Measurements from ENCODE around the gene KNDC1.

Gene KNDC1

DNA sequence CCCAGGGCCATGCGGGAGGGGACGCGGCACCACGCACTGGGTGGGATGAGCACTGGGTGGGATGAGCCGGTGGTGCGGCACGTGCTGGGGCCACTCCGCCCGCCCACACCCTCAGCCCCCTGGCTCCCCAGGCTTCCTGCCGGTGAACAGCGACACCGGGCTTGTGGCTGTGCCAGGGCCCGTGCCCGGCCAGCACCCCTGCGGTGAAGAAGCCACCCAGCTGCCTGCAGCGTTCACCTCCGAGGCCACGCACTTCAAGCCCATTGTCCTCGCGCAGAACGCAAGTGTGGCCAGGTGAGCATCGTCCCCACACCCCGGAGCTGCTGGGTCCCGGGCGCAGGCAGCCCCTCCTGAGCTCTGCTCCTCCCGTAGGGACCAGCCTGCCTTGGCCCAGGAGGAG lies 38.2 kb downstream of the KNDC1 start:
- no peak for TF ChIP-seq CTCF (IDR thresholded peaks at IDR 0.05; ENCODE audit: low read length, missing control alignments)
- H3K4me3 ChIP-seq (replicated peaks; ENCODE audit: low read depth, low read length) = no peak overlapping the region
- no peak for DNase-seq (ENCODE audit: low read depth)

- no peak overlapping the region for H3K4me3 ChIP-seq (replicated peaks; ENCODE audit: low read depth, low read length)
- no peak for TF ChIP-seq CTCF (IDR thresholded peaks at IDR 0.05; ENCODE audit: low read length, missing control alignments)
- no peak for DNase-seq (ENCODE audit: low read depth)
Observed at GRCh38 chr10:133198621-133199487, 38.8 kb downstream of the KNDC1 start.

GRCh38 chr10:133199488-133199885 lies 39.5 kb downstream of the KNDC1 start:
- no peak overlapping the region for H3K4me3 ChIP-seq (replicated peaks; ENCODE audit: low read depth, low read length)
- TF ChIP-seq CTCF (IDR thresholded peaks at IDR 0.05; ENCODE audit: low read length, missing control alignments) = no peak
- DNase-seq (ENCODE audit: low read depth) = no peak

DNA sequence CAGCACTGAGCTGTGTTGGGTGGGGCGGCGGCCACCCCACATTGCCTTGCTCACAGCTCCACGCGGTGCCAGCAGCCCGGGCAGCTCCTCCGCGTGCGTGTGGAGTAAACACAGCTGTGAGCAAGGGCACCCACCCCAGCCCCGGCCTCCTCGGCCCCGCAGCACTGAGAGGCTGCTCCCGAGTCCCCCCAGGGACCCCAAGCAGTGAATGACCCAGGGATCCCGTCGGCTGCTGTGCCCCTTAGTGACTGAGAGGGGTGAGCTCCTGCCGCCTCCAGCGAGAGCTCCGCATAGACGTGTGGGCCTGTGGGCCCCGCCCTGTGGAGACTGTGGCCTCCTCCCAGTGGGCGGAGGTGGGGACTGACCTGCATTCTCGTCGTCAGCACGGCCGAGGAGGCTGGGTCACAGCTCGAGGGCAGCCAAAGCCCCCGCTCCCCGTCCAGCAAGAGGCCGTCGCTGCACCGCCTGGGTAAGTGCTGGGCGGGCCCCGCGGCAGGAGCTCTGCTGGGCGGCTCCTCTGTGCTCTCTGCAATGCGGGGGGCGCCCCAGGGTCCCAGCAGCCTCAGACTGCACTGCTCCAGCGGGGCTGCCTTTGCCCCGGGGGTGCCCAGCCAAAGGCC lies 40.1 kb downstream of the KNDC1 start:
- DNase-seq (ENCODE audit: low read depth) = no peak
- TF ChIP-seq CTCF (IDR thresholded peaks at IDR 0.05; ENCODE audit: low read length, missing control alignments) = no peak
- no peak overlapping the region for H3K4me3 ChIP-seq (replicated peaks; ENCODE audit: low read depth, low read length)

DNA sequence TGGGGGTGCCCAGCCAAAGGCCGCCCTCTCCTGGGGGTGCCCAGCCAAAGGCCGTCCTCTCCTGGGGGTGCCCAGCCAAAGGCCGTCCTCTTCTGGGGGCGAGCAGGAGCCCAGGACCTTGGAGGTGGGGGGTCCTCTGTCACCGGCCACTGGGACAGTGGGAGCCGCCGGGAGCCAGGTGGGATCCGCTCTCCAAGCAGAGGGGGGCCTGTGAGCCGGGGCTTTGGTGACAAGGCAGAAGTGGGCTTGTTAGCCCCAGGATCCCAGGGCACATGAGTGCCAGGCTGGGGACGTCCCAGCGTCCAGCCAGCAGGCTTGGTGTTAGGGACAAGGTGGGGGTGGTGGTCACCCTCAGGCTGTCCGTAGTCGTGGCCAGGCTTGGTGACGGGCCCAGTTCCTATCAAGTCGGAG lies 40.6 kb downstream of the KNDC1 start:
- no peak for TF ChIP-seq CTCF (IDR thresholded peaks at IDR 0.05; ENCODE audit: low read length, missing control alignments)
- no peak for DNase-seq (ENCODE audit: low read depth)

DNA sequence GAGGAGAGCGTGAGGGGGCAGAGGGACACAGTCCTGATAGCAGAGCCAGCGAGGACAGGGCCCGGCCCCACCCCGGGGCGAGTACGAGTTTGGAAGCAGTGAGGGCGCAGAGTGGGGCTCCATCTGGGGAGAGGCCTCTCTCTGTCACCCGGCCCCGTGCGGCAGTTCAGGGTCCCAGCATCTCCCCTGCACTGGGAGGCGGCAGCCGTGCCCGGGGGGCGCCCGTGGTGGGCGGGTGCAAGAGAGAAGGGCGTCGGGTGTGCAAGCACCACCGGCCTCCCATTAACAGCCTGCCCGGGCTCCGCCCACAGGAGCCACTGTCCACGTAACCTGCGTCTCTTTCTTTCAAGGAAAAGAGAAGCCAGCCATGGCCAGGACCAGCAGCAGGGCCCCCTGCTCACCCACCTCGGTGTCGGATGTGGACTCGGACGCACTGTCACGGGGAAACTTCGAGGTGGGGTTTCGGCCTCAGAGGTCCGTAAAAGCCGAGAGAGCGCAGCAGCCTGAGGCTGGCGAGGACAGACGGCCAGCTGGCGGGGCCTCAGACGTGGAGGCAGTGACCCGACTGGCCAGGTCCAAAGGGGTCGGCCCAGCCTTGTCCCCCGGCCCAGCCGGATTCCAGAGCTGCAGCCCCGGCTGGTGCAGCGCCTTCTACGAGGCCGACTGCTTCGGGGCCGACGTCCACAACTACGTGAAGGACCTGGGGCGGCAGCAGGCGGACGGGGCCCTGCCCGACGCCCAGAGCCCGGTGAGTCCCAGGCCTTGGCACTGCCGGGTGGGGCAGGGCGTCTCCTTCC lies 41.3 kb downstream of the KNDC1 start:
- TF ChIP-seq CTCF (IDR thresholded peaks at IDR 0.05; ENCODE audit: low read length, missing control alignments) = no peak
- no peak overlapping the region for H3K4me3 ChIP-seq (replicated peaks; ENCODE audit: low read depth, low read length)
- no peak for DNase-seq (ENCODE audit: low read depth)

More for the DNA sequence above, 40.6 kb downstream of the KNDC1 start:
- no peak overlapping the region for H3K4me3 ChIP-seq (replicated peaks; ENCODE audit: low read depth, low read length)

Data from fibroblast of pulmonary artery (primary cell).